Mesothelial cell of epicardium (in vitro differentiated cells): ENCODE results near the gene UBE2G2. TPM values are rescaled to one million over a fixed set of nuclear protein-coding genes. Genes with fewer than 3 reads are reported as not detected.
"Not testable (repeated sequence)": the region's sequence is repeated elsewhere in the genome, so short reads cannot be mapped to it uniquely, and the experiment has no call there.

Source experiments
- DNase-seq, 2 experiments: peaks; one replicate each; pipeline ENCODE4 v3.0.0; 2021; ENCODE audit warnings: low spot score in 2 of 2; ENCODE audit not compliant: unreplicated experiment in 2 of 2
- H3K27ac Mint-ChIP-seq: 2 replicates; pipeline ENCODE4 v1.8.0; 2021; ENCODE audit warnings: mixed read lengths
- H3K27me3 Mint-ChIP-seq: 2 replicates; pipeline ENCODE4 v1.8.0; 2021; ENCODE audit warnings: low read depth, mixed read lengths
- H3K36me3 Mint-ChIP-seq: 2 replicates; pipeline ENCODE4 v1.8.0; 2021; ENCODE audit warnings: mixed read lengths
- H3K4me1 Mint-ChIP-seq: 2 replicates; pipeline ENCODE4 v1.8.0; 2021; ENCODE audit warnings: mixed read lengths
- H3K4me3 Mint-ChIP-seq: 2 replicates; pipeline ENCODE4 v1.8.0; 2021; ENCODE audit warnings: mild to moderate bottlenecking, moderate library complexity, mixed read lengths
- H3K9me3 Mint-ChIP-seq: 2 replicates; pipeline ENCODE4 v1.8.0; 2021; ENCODE audit warnings: mixed read lengths
- total RNA-seq: library from RNA; stranded (reverse); gene quantifications from 3 replicates; pipeline ENCODE4 v1.2.1, GENCODE V29; 2021
- TF ChIP-seq, protein P1 (sequence below): fragments of 200-600 bp; sonication (generic); IDR thresholded peaks from one replicate; pipeline ENCODE4 v1.5.0; 2021; ENCODE audit warnings: antibody characterized with exemption; ENCODE audit not compliant: unreplicated experiment

Gene UBE2G2
- total RNA-seq, 1 donor from 2014 or later, result 95.4 TPM

DNA sequence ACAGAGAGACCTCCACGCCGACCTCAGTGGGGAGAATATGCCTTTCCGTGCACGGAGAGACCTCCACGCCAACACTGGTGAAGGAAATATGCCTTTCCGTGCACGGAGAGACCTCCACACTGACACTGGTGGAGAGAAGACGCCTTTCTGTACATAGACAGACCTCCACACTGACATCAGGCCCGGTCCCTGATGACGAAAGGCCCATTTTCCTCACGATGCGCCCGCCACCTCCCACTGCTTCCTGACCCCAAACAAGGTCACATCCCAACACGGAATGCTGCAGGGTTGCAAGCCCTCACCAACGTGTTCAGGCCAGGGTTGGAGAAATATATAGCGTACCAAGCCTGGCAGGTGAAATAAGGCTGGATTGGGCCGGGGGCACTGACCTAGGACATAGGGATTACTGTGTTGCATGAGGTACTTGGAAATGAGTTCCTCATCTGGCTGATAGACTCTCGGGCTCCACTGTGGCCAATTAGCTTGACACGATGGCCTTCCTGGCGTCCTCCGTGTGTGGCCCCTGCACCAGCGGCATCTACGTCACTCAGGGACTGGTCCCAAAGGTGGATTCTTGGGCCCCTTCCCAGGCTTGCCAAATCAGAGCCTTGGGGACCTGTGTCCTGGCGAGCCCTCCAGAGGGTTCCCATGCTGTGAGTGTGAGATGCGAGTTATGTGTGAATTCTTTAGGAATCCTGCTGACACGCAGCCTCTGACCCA lies 32.8 kb upstream of the UBE2G2 start:
- peaks cover 10% of the 10 kb centered on the region for H3K4me1 Mint-ChIP-seq
- no peak overlapping the region for H3K4me3 Mint-ChIP-seq
- no peaks in the 10 kb centered on the region for H3K27me3 Mint-ChIP-seq
- H3K36me3 Mint-ChIP-seq, result no peaks in the 10 kb centered on the region
- DNase-seq, result no peak
- TF ChIP-seq, protein P1, sequence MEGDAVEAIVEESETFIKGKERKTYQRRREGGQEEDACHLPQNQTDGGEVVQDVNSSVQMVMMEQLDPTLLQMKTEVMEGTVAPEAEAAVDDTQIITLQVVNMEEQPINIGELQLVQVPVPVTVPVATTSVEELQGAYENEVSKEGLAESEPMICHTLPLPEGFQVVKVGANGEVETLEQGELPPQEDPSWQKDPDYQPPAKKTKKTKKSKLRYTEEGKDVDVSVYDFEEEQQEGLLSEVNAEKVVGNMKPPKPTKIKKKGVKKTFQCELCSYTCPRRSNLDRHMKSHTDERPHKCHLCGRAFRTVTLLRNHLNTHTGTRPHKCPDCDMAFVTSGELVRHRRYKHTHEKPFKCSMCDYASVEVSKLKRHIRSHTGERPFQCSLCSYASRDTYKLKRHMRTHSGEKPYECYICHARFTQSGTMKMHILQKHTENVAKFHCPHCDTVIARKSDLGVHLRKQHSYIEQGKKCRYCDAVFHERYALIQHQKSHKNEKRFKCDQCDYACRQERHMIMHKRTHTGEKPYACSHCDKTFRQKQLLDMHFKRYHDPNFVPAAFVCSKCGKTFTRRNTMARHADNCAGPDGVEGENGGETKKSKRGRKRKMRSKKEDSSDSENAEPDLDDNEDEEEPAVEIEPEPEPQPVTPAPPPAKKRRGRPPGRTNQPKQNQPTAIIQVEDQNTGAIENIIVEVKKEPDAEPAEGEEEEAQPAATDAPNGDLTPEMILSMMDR, result no peak
- no peak overlapping the region for H3K27ac Mint-ChIP-seq
- peaks cover 4% of the 10 kb centered on the region for H3K9me3 Mint-ChIP-seq

DNA sequence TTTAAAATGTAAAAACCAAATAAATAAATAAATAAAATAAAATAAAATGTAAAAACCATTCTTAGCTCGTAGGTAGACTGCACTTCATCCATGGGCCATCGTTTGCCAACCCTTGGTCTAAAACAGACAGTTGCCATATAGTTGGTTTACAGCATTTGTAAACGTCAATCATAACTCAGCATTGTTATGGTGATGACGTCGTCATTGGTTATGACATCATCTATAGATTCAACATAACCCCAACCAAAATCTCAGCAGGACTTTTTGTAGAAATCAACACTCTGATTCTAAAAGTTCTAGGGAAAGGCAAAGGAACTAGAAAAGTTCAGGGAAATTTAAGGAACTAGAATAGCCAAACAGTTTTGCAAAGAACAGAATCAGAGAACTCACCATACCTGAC lies 32.0 kb upstream of the UBE2G2 start:
- H3K9me3 Mint-ChIP-seq, result peaks cover 10% of the 10 kb centered on the region
- H3K4me3 Mint-ChIP-seq, result no peak overlapping the region
- no peaks in the 10 kb centered on the region for H3K27me3 Mint-ChIP-seq
- TF ChIP-seq, protein P1, result no peak
- no peak overlapping the region for H3K27ac Mint-ChIP-seq
- no peaks in the 10 kb centered on the region for H3K36me3 Mint-ChIP-seq
- DNase-seq, result no peak
- peaks cover 10% of the 10 kb centered on the region for H3K4me1 Mint-ChIP-seq

DNA sequence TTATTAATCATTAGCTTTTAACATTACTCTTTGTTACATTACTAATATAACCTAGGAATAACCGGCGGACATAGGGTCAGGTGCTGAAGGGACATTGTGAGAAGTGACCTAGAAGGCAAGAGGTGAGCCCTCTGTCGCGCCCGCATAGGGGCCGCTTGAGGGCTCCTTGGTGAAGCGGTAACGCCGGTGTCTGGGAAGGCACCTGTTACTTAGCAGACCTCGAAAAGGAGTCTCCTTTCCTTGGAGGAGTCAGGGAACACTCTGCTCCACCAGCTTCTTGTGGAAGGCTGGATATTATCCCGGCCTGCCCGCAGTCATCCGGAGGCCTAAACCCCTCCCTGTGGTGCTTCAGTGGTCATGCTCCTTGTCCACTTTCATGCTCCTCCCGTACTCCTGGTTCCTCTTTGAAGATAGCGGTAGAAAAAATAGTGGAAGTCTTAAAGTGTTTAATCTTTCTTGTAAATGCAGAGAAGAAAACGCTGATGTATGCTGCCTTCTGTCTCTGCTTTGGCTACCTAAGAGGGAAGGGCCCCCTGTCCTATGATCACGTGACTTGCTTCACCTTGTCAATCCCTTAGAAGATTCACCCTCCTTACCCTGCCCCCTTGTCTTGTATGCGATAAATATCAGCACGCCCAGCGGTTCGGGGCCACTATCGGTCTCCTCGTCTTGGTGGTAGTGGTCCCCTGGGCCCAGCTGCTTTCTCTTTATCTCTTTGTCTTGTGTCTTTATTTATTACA lies 31.1 kb upstream of the UBE2G2 start:
- not testable (repeated sequence) for DNase-seq, H3K36me3 Mint-ChIP-seq, H3K27me3 Mint-ChIP-seq, H3K4me1 Mint-ChIP-seq, H3K27ac Mint-ChIP-seq, H3K4me3 Mint-ChIP-seq
- H3K9me3 Mint-ChIP-seq, result peaks cover 20% of the 10 kb centered on the region

DNA sequence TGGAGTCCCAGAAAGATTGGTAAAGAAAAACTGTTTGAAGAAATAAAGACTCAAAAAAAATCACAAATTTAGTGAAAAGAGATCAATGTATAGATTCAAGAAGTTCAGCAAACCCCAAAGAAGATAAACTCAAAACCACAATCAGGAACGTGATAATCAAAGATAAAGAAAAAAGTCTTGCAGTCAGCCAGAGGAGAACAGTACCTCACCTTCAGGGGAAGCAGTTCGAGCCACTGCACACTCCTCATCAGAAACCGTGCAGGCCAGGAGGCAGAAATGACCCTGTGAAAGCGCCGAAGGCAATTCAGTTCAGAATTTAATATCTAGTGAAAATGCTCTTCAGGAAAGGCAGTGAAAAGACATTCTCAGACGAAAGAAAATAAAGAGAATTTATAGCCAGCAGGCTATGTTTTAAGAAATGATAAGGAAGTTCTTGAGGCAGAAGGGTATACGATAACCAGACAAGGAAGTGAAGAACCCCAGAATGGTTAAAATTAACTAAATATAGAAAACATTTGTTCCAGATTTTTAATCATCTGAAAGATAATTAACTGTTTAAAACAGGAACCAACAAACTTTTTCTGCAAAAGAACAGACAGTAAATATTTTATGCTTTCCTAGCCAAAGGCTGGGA lies 29.7 kb upstream of the UBE2G2 start:
- DNase-seq, result no peak
- H3K4me3 Mint-ChIP-seq, result no peak overlapping the region
- H3K9me3 Mint-ChIP-seq, result peaks cover 28% of the 10 kb centered on the region
- H3K27me3 Mint-ChIP-seq, result no peaks in the 10 kb centered on the region
- TF ChIP-seq, protein P1, result no peak
- H3K36me3 Mint-ChIP-seq, result peaks cover 10% of the 10 kb centered on the region
- H3K27ac Mint-ChIP-seq, result peak overlapping the region; percentile 4
- peaks cover 6% of the 10 kb centered on the region for H3K4me1 Mint-ChIP-seq

DNA sequence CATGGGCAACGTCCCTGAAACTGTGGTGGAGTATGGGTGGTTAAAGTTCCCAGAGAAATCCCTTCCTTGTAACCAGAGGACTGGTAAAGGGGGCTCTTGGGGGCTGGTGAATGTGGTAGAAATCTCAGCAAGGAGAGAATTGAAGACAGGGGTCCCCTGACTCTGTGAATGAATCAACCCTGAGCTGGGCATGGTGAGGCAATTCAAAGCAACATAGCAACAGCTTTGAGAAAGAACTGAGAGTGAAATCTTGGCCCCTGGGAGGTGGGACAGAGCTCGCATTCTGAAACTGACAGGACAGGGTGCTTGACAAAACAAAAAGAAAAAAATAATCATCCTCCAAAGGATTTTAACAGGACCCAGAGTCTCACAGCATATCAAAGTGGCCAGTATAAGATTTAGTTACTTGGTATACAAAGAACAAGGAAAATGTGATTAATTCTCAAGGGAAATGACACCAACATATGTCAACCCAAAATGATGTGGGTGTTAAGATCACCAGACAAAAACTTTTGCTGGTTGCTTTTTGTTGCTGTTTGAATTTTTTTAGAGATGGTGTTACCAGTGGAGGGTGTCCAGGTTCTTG lies 28.0 kb upstream of the UBE2G2 start:
- H3K36me3 Mint-ChIP-seq, result peaks cover 10% of the 10 kb centered on the region
- no peak overlapping the region for H3K4me3 Mint-ChIP-seq
- H3K27me3 Mint-ChIP-seq, result no peaks in the 10 kb centered on the region
- H3K27ac Mint-ChIP-seq, result no peak overlapping the region
- peaks cover 6% of the 10 kb centered on the region for H3K4me1 Mint-ChIP-seq
- DNase-seq, result no peak
- TF ChIP-seq, protein P1, result no peak
- H3K9me3 Mint-ChIP-seq, result peaks cover 28% of the 10 kb centered on the region
